GM23248 (cell line): Measurements from ENCODE around the gene MEGF11. TPM values are rescaled to one million over a fixed set of nuclear protein-coding genes. Genes with fewer than 3 reads are reported as not detected.
A peak's percentile ranks its signal among the peaks of the same experiment; 100 is the strongest.
"Not testable (repeated sequence)": the region's sequence is repeated elsewhere in the genome, so short reads cannot be mapped to it uniquely, and the experiment has no call there.

ENCODE experiments used
- DNase-seq: peaks from one replicate; pipeline ENCODE4 v3.0.0-alpha.2; 2015
- H2AFZ ChIP-seq: fragments of 200-600 bp; sonication (generic); 2 replicates; pipeline ENCODE4 v1.6.1; 2016; ENCODE audit warnings: antibody characterized with exemption
- H3F3A ChIP-seq: fragments of 200-600 bp; sonication (generic); 2 replicates; pipeline ENCODE4 v1.6.1; 2016; ENCODE audit warnings: mild to moderate bottlenecking, antibody characterized with exemption, mixed run types; ENCODE audit not compliant: insufficient read depth
- H3K27ac ChIP-seq: fragments of 200-600 bp; sonication (generic); 2 replicates; pipeline ENCODE4 v1.5.1; 2016; ENCODE audit warnings: mild to moderate bottlenecking
- H3K27me3 ChIP-seq: fragments of 200-600 bp; sonication (generic); replicated peaks from 2 replicates; pipeline ENCODE4 v1.6.1; 2016; ENCODE audit warnings: mild to moderate bottlenecking; ENCODE audit not compliant: insufficient read depth
- H3K36me3 ChIP-seq: fragments of 200-600 bp; sonication (generic); 2 replicates; pipeline ENCODE4 v1.6.1; 2016; ENCODE audit warnings: low read depth, mild to moderate bottlenecking
- H3K4me1 ChIP-seq: fragments of 200-600 bp; sonication (generic); 2 replicates; pipeline ENCODE4 v1.6.1; 2016; ENCODE audit warnings: mild to moderate bottlenecking; ENCODE audit not compliant: insufficient read depth
- H3K4me2 ChIP-seq: fragments of 200-600 bp; sonication (generic); one replicate; pipeline ENCODE4 v1.6.1; 2016; ENCODE audit warnings: mild to moderate bottlenecking; ENCODE audit not compliant: unreplicated experiment
- H3K4me3 ChIP-seq: fragments of 200-600 bp; sonication (generic); 2 replicates; pipeline ENCODE4 v1.5.1; 2016; ENCODE audit warnings: mild to moderate bottlenecking
- H3K79me2 ChIP-seq: fragments of 200-600 bp; sonication (generic); 2 replicates; pipeline ENCODE4 v1.6.1; 2016; ENCODE audit warnings: mild to moderate bottlenecking; ENCODE audit not compliant: insufficient read depth
- H3K9ac ChIP-seq: fragments of 200-600 bp; sonication (generic); 2 replicates; pipeline ENCODE4 v1.6.1; 2016; ENCODE audit warnings: mild to moderate bottlenecking
- H3K9me2 ChIP-seq: fragments of 200-600 bp; sonication (generic); 2 replicates; pipeline ENCODE4 v1.6.1; 2016; ENCODE audit warnings: mixed run types, mild to moderate bottlenecking, moderate library complexity; ENCODE audit not compliant: insufficient read depth
- H3K9me3 ChIP-seq: fragments of 200-600 bp; sonication (generic); one replicate; pipeline ENCODE4 v1.6.1; 2017; ENCODE audit warnings: low read depth
- H4K20me1 ChIP-seq: fragments of 200-600 bp; sonication (generic); 2 replicates; pipeline ENCODE4 v1.6.0; 2016; ENCODE audit not compliant: insufficient read depth
- EZH2 ChIP-seq: fragments of 200-600 bp; sonication (generic); IDR thresholded peaks from 2 replicates; pipeline ENCODE4 v1.6.1; 2018; ENCODE audit warnings: antibody characterized with exemption, mild to moderate bottlenecking; ENCODE audit not compliant: insufficient read depth, poor library complexity, severe bottlenecking
- EZH2phosphoT487 ChIP-seq: fragments of 200-600 bp; sonication (generic); IDR thresholded peaks from 2 replicates; pipeline ENCODE4 v1.6.1; 2018; ENCODE audit warnings: antibody characterized with exemption, moderate library complexity, mild to moderate bottlenecking, low read depth; ENCODE audit not compliant: insufficient read depth
- WGBS, 2 experiments: methylation state at CpG; one replicate each; pipeline ENCODE4 v1.1.6; 2015 to 2017; ENCODE audit warnings: low lambda C conversion rate in 2 of 2, low coverage in 1 of 2; ENCODE audit errors: missing lambda C conversion rate in 2 of 2; 5-methylcytosine and 5-hydroxymethylcytosine counted together
- in situ Hi-C: fragments of 300-500 bp; cut with MboI; formaldehyde crosslinking; loops from 2 replicates; pipeline ENCODE4 v1.15.0; 2020
- polyA plus RNA-seq: library from polyadenylated mRNA; unstranded; fragments of >200 nt; fragmentation: Nextera tagmentation; extraction: Ambion mirVana; gene quantifications from 2 replicates; pipeline ENCODE4 v1.2.1, GENCODE V29; 2016
- total RNA-seq: library from RNA; depleted of rRNA; stranded (reverse); fragments of >200 nt; shearing (Covaris generic); gene quantifications from 2 replicates; pipeline ENCODE4 v1.2.3, GENCODE V29; 2014

Gene MEGF11
- total and polyA plus RNA-seq, 2 experiments from 2014 or later: 0.14 TPM; not detected in 1

DNA sequence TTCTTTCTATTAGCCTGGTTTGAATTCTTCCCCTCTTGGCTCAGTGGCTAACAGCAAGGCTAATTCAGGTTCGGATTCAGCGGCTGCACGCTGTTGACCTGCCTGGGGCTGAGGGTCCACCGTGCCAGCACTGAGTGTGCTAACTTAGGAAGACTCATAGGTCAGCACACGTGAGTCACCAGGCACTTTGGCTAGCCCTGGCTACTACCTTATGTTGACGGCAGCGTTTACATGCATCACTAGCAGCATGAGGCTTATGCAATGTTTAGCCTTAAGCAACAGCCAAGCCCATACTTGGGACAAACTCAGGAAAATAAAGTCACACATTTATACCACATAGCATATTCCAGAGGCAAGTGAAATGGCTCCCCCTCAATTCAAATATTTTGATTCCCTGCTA, 246.6 kb downstream of the MEGF11 start:
- Histone ChIP-seq H3K9me3 (no peaks in the 10 kb centered on the region), H3K79me2 (no peaks in the 10 kb centered on the region), H3K9ac (no peak overlapping the region), H3K4me2 (no peak overlapping the region), H3F3A (no peaks in the 10 kb centered on the region), H4K20me1 (no peaks in the 10 kb centered on the region), H3K9me2 (no peaks in the 10 kb centered on the region), H3K36me3 (no peaks in the 10 kb centered on the region), H3K4me1 (no peaks in the 10 kb centered on the region), H3K4me3 (no peak overlapping the region), H3K27me3 (no peaks in the 10 kb centered on the region), H3K27ac (no peak overlapping the region), H2AFZ (no peak overlapping the region)
- TF ChIP-seq EZH2: no peak
- TF ChIP-seq EZH2phosphoT487: no peak
- in situ Hi-C loops: no loop called here
- peak; percentile 38 for DNase-seq
- 50 to 51% methylated on average over 7 of the region's 7 CpGs for WGBS, 2 experiments

DNA sequence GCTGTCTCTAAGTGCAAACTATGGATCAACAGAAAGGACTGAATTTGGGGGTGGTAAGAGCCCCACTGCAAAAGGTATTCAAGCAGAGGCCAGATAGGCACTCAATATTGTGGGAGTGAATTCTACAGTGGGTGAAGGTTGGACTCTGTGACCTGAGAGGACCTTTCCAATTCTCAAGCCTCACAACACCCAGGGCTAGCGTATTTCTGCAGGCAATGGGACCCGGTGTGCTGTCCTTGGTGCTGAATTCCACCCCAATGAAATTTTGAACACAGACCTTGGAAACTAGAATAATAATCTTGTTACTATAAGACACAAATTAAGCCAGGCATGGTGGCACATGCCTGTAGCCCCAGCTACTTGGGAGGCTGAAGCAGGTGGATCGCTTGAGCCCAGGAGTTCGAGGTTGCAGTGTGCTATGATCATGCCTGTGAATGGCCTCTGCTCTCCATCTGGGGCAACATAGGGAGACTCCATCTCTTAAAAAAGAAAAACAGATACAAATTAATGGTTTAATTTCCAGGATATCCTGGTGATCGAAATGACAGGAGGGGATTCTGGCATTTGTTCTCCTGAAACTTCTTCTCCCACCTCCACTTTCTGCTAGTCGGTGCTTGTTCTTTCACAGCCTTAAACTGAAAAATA, 248.8 kb downstream of the MEGF11 start:
- Histone ChIP-seq H3K4me2 (no peak overlapping the region), H3K27ac (no peak overlapping the region), H3K9me2 (no peaks in the 10 kb centered on the region), H3K36me3 (no peaks in the 10 kb centered on the region), H3K79me2 (no peaks in the 10 kb centered on the region), H4K20me1 (no peaks in the 10 kb centered on the region), H2AFZ (no peak overlapping the region), H3K4me1 (no peaks in the 10 kb centered on the region), H3K9me3 (no peaks in the 10 kb centered on the region), H3K27me3 (no peaks in the 10 kb centered on the region), H3K4me3 (no peak overlapping the region), H3F3A (no peaks in the 10 kb centered on the region), H3K9ac (no peak overlapping the region)
- in situ Hi-C loops: no loop called here
- WGBS, 2 experiments: 22 to 23% methylated on average over 6 of the region's 6 CpGs
- peak; percentile 54 for DNase-seq
- TF ChIP-seq EZH2phosphoT487: no peak
- no peak for TF ChIP-seq EZH2

DNA sequence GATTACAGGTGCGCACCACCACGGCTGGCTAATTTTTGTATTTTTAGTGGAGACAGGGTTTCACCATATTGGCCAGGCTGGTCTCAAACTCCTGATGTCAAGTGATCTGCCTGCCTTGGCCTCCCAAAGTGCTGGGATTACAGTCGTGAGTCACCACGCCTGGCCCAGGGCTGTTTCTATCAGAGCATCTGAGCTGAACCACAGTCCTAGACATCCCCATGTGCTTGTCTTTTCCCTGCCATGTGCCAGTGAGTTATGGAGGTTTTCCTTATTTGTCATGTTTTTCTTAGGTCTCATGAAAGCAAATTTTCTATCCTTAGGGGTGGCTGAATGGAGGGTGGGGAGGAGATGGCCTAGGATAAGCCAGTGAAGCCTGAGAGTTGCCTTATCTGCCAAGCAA, 250.4 kb downstream of the MEGF11 start:
- H3K79me2 ChIP-seq, H3K9me2 ChIP-seq, H3K9me3 ChIP-seq, H3K4me1 ChIP-seq, H3K27me3 ChIP-seq, H3F3A ChIP-seq, H3K27ac ChIP-seq, H3K36me3 ChIP-seq, DNase-seq, H3K4me2 ChIP-seq, in situ Hi-C loops, H3K4me3 ChIP-seq, H2AFZ ChIP-seq, H3K9ac ChIP-seq, H4K20me1 ChIP-seq: not testable (repeated sequence)
- WGBS, 2 experiments: 52% methylated on average over 4 of the region's 4 CpGs

DNA sequence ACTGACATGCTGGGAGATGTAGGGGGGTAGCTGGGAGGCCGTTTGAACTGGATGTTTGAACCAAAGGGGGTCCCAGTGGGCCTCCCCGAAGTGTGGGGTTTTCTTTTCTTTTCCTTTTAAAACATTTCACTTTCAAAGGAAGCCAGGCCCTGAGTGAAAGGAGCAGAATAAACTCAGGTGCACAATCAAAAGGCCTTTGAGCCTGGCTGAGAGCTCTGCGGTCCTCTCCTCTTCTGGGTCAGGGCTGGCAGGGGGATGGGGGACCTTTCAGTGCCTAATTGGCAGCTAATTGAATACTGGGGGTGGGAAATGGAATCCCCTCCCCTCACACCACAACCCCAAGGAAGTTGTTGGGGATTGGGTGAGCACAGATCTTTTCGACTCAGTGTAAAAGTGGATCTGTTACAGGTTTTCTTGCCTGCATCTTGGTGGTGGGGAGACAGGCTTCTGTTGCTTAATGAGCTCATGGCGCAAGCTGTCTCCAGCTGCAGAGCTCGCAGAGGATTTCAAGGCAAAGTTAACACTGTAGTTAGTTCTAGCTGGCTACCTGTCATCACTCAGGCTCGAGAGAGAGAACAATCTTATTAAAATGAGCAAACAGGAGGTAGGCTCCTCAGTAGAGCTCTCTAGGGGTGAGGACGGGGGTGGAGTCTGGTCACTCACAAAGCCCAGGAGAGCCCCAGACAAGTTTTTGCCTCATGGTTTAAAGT, 251.7 kb downstream of the MEGF11 start:
- TF ChIP-seq EZH2 (no peak), EZH2phosphoT487 (no peak)
- H3K27me3 ChIP-seq: peaks cover 5% of the 10 kb centered on the region
- H3K79me2 ChIP-seq: no peaks in the 10 kb centered on the region
- H4K20me1 ChIP-seq: no peaks in the 10 kb centered on the region
- H2AFZ ChIP-seq: no peak overlapping the region
- H3K9ac ChIP-seq: no peak overlapping the region
- no peak overlapping the region for H3K4me2 ChIP-seq
- H3K27ac ChIP-seq: no peak overlapping the region
- no peaks in the 10 kb centered on the region for H3K9me2 ChIP-seq
- DNase-seq: no peak
- H3K36me3 ChIP-seq: no peaks in the 10 kb centered on the region
- no peak overlapping the region for H3K4me3 ChIP-seq
- H3F3A ChIP-seq: no peaks in the 10 kb centered on the region
- in situ Hi-C loops: no loop called here
- WGBS, 2 experiments: 8 to 9% methylated on average over 8 of the region's 8 CpGs
- H3K4me1 ChIP-seq: no peaks in the 10 kb centered on the region
- no peaks in the 10 kb centered on the region for H3K9me3 ChIP-seq

DNA sequence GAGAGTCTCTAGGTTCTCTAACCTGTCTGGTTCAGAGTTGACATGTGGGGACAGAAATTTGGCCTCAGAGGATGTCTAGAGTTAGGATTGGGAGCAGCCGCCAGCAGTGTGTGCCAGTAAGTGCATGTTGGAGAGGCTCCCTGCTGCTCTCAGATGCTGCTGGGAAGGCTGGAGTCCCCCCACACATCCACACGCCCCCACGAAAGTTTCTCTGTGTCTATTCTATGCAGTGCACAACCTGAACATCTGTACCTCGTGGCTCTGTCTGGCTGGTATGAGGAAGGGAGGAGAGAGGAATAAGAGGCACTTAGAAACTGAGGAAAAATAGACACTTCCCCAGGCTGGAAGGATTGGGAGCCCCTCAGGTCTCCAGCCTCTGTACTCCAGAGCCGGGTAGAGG, 252.5 kb downstream of the MEGF11 start:
- Histone ChIP-seq H3K27ac (no peak overlapping the region), H3K9me3 (no peaks in the 10 kb centered on the region), H4K20me1 (no peaks in the 10 kb centered on the region), H3K9me2 (no peaks in the 10 kb centered on the region), H3K4me2 (no peak overlapping the region), H3K27me3 (peaks cover 5% of the 10 kb centered on the region), H3K4me1 (no peaks in the 10 kb centered on the region), H3K36me3 (no peaks in the 10 kb centered on the region), H3F3A (no peaks in the 10 kb centered on the region), H3K79me2 (no peaks in the 10 kb centered on the region), H2AFZ (no peak overlapping the region), H3K4me3 (no peak overlapping the region), H3K9ac (no peak overlapping the region)
- DNase-seq: no peak
- TF ChIP-seq EZH2 (no peak), EZH2phosphoT487 (no peak)
- in situ Hi-C loops: no loop called here
- 8 to 15% methylated on average over 5 of the region's 5 CpGs for WGBS, 2 experiments
